A673 (cell line): Measurements from ENCODE around the gene SBF2. TPM values are rescaled to one million over a fixed set of nuclear protein-coding genes. Genes with fewer than 3 reads are reported as not detected.

Source experiments
- BruUV-seq: library from RNA; stranded (reverse); fragments of 400-500 nt; replicated peaks from 2 replicates; lab custom pipeline; 2021; lab: Mats Ljungman, UMichigan
- CTCF ChIA-PET: fragments of 300-600 bp; sonication (Branson Sonifier 250); formaldehyde crosslinking; loops from one replicate; lab custom pipeline; 2022; ENCODE audit warnings: antibody characterized with exemption; lab: Charles Lee
- POLR2A ChIA-PET: fragments of 300-600 bp; sonication (Branson Sonifier 250); formaldehyde crosslinking; loops from one replicate; lab custom pipeline; 2022; ENCODE audit warnings: antibody characterized with exemption; ENCODE audit not compliant: low non-redundant PET; lab: Charles Lee
- DNase-seq: peaks from one replicate; pipeline ENCODE4 v3.0.0-alpha.2; 2015; ENCODE audit warnings: low spot score
- H3K27ac ChIP-seq: fragments of 200-600 bp; sonication (generic); 2 replicates; pipeline ENCODE4 v1.5.1; 2016; ENCODE audit warnings: mixed run types, low read depth, mild to moderate bottlenecking, mixed read lengths, antibody characterized with exemption, low read length; ENCODE audit not compliant: poor library complexity, severe bottlenecking
- H3K27me3 ChIP-seq: fragments of 200-600 bp; sonication (generic); replicated peaks from 2 replicates; pipeline ENCODE4 v1.6.1; 2017; ENCODE audit warnings: mixed run types, low read depth, mild to moderate bottlenecking, mixed read lengths, antibody characterized with exemption, low read length; ENCODE audit not compliant: insufficient read depth, poor library complexity
- H3K36me3 ChIP-seq: fragments of 200-600 bp; sonication (generic); 2 replicates; pipeline ENCODE4 v1.6.1; 2016; ENCODE audit warnings: mixed run types, mild to moderate bottlenecking, mixed read lengths, antibody characterized with exemption, low read length; ENCODE audit not compliant: insufficient read depth, poor library complexity, severe bottlenecking
- H3K4me1 ChIP-seq: fragments of 200-600 bp; sonication (generic); 2 replicates; pipeline ENCODE4 v1.6.1; 2017; ENCODE audit warnings: mixed run types, mild to moderate bottlenecking, mixed read lengths, antibody characterized with exemption, low read length; ENCODE audit not compliant: insufficient read depth, poor library complexity, severe bottlenecking
- H3K4me3 ChIP-seq: fragments of 200-600 bp; sonication (generic); 2 replicates; pipeline ENCODE4 v1.5.1; 2016; ENCODE audit warnings: low read depth, mixed run types, mild to moderate bottlenecking, mixed read lengths, low read length; ENCODE audit not compliant: poor library complexity, severe bottlenecking
- H3K9me3 ChIP-seq: fragments of 200-600 bp; sonication (generic); 2 replicates; pipeline ENCODE4 v1.6.1; 2016; ENCODE audit warnings: mixed run types, low read depth, mild to moderate bottlenecking, mixed read lengths, antibody characterized with exemption, low read length; ENCODE audit not compliant: poor library complexity, severe bottlenecking
- CTCF ChIP-seq: fragments of 300-800, 200-600 bp; sonication (generic); conservative IDR thresholded peaks from 2 replicates; pipeline ENCODE4 v1.5.1; 2017; ENCODE audit warnings: low read depth, mild to moderate bottlenecking, antibody characterized with exemption, low read length, moderate library complexity, mixed read lengths
- EZH2 ChIP-seq: fragments of 200-600 bp; sonication (generic); IDR thresholded peaks from 2 replicates; pipeline ENCODE4 v1.6.1; 2017; ENCODE audit warnings: borderline replicate concordance, low read depth, mild to moderate bottlenecking, mixed read lengths, antibody characterized with exemption, low read length; ENCODE audit not compliant: poor library complexity, severe bottlenecking
- intact Hi-C: fragments of 100-400 bp; cut with micrococcal nuclease; formaldehyde crosslinking; loops from one replicate; pipeline ENCODE4 v1.10.0; 2022; ENCODE audit not compliant: unreplicated experiment
- total RNA-seq: library from RNA; stranded (reverse); gene quantifications from 2 replicates; pipeline ENCODE4 v1.2.3, GENCODE V29; 2021

Gene SBF2
- total RNA-seq, 1 experiment from 2014 or later, result 31.8 TPM

DNA sequence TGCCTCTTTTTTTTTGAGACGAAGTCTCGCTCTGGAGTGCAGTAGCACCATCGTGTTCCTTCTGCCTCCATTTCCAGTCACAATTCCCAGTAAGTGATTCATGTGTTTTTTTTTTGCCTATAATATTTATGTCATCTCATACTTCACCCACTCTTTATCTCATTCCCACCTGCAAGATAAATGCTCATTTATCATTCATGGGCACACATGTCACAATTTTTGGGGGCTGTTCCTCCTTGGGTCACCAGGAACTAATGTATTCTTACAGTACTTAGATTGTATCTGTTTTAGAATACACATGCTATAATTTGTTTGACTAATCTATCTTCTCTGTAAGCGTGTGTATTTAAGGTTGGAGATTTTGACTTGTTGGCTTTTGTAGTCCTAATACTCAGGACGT lies 407.4 kb downstream of the SBF2 start:
- Histone ChIP-seq H3K9me3 (no peaks in the 10 kb centered on the region), H3K36me3 (no peaks in the 10 kb centered on the region), H3K4me3 (no peak overlapping the region), H3K27me3 (no peaks in the 10 kb centered on the region), H3K27ac (no peak overlapping the region), H3K4me1 (peaks cover 4% of the 10 kb centered on the region)
- CTCF ChIA-PET, result no interaction called here
- BruUV-seq, result no TSS peak
- intact Hi-C loops, result no loop called here
- POLR2A ChIA-PET, result no interaction called here
- TF ChIP-seq CTCF, result no peak
- TF ChIP-seq EZH2, result no peak
- DNase-seq, result no peak

- no peak overlapping the region for H3K27ac ChIP-seq
- intact Hi-C loops, result no loop called here
- no TSS peak for BruUV-seq
- no peak overlapping the region for H3K4me3 ChIP-seq
- no peaks in the 10 kb centered on the region for H3K9me3 ChIP-seq
- H3K4me1 ChIP-seq, result peaks cover 20% of the 10 kb centered on the region
- H3K27me3 ChIP-seq, result no peaks in the 10 kb centered on the region
- no peaks in the 10 kb centered on the region for H3K36me3 ChIP-seq
- no peak for DNase-seq
- ChIA-PET POLR2A (no interaction called here), CTCF (no interaction called here)
- TF ChIP-seq EZH2 (no peak), CTCF (no peak)
These were observed 409.4 kb downstream of the SBF2 start for GRCh38 chr11:9884601-9885000.

GRCh38 chr11:9880657-9881056 lies 413.4 kb downstream of the SBF2 start:
- no peaks in the 10 kb centered on the region for H3K27me3 ChIP-seq
- no peak overlapping the region for H3K4me3 ChIP-seq
- peak; percentile 15 for DNase-seq
- TF ChIP-seq CTCF (no peak), EZH2 (no peak)
- peak overlapping the region; percentile 62 for H3K27ac ChIP-seq
- no peaks in the 10 kb centered on the region for H3K9me3 ChIP-seq
- CTCF ChIA-PET, result no interaction called here
- intact Hi-C loops, result no loop called here
- H3K4me1 ChIP-seq, result peaks cover 31% of the 10 kb centered on the region
- H3K36me3 ChIP-seq, result no peaks in the 10 kb centered on the region
- BruUV-seq, result no TSS peak
- POLR2A ChIA-PET, result no interaction called here
